GM12865 (cell line): ENCODE results near the gene TNIP1.

ENCODE experiments used
- DNase-seq: peaks from one replicate; pipeline ENCODE4 v3.0.0; 2010; ENCODE audit warnings: low read depth
- H3K4me3 ChIP-seq: 2 replicates; pipeline ENCODE4 v1.5.1; 2011; ENCODE audit warnings: mild to moderate bottlenecking, low read depth, low read length, control low read depth
- TF ChIP-seq, protein P1 (sequence below): IDR thresholded peaks from 2 replicates; pipeline ENCODE4 v1.5.1; 2011; ENCODE audit warnings: low read length, control low read depth, low read depth, inconsistent platforms; ENCODE audit not compliant: insufficient read depth; ENCODE audit errors: missing control alignments

The TNIP1 gene, protein sequence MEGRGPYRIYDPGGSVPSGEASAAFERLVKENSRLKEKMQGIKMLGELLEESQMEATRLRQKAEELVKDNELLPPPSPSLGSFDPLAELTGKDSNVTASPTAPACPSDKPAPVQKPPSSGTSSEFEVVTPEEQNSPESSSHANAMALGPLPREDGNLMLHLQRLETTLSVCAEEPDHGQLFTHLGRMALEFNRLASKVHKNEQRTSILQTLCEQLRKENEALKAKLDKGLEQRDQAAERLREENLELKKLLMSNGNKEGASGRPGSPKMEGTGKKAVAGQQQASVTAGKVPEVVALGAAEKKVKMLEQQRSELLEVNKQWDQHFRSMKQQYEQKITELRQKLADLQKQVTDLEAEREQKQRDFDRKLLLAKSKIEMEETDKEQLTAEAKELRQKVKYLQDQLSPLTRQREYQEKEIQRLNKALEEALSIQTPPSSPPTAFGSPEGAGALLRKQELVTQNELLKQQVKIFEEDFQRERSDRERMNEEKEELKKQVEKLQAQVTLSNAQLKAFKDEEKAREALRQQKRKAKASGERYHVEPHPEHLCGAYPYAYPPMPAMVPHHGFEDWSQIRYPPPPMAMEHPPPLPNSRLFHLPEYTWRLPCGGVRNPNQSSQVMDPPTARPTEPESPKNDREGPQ

DNA sequence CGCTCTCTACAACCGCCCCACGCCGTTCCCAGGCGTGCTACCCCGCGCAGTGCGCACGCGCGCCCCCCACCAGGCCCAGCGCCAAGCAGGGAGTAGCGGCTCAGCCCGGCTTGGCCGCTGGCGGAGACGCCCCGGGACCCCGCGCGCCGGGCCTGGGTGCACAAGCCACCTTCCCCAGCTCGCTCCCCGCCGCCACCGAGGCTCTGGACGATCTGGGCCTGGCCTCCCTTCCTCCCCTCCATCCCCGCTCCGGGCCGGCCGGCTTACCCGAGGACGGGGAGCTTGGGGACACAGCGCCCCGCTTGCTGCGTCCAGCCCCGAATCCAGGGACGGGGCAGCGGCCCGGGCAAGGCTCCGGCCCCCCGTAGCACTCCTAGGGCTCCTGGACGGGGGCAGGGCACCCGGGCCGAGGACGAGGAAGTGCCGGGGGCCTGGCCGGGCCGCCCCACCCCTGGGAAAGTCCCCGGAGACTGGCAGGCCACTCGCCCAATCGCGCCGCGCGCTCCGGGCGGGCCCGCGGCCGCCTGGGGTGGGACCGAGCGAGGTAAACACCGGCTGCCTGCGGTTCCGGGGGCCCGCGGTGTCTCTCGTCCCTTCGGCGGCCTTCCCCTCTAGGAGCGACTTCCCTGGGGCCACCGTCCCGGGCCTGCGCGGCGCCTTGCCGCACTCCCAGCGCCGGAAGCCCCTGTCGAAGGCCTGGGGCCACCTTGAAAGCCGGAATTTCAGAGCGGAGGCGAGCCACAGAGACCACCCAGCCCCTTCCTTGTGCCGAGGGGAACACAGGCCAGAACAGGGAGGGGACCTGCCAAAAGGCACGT, at the start of gene TNIP1:
TNIP1 (minus strand) TSS at position 422 of the 818 bp plus-strand sequence. CDS start 15,939 bp downstream, outside the sequence.
- H3K4me3 ChIP-seq: peak within 1 kb of the TSS; percentile 92
- TF ChIP-seq, protein P1, sequence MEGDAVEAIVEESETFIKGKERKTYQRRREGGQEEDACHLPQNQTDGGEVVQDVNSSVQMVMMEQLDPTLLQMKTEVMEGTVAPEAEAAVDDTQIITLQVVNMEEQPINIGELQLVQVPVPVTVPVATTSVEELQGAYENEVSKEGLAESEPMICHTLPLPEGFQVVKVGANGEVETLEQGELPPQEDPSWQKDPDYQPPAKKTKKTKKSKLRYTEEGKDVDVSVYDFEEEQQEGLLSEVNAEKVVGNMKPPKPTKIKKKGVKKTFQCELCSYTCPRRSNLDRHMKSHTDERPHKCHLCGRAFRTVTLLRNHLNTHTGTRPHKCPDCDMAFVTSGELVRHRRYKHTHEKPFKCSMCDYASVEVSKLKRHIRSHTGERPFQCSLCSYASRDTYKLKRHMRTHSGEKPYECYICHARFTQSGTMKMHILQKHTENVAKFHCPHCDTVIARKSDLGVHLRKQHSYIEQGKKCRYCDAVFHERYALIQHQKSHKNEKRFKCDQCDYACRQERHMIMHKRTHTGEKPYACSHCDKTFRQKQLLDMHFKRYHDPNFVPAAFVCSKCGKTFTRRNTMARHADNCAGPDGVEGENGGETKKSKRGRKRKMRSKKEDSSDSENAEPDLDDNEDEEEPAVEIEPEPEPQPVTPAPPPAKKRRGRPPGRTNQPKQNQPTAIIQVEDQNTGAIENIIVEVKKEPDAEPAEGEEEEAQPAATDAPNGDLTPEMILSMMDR: no peak
- peak; percentile 97 for DNase-seq

GRCh38 chr5:151130235-151130921, 49.5 kb upstream of the TNIP1 start:
- TF ChIP-seq, protein P1: no peak
- no peak overlapping the region for H3K4me3 ChIP-seq
- no peak for DNase-seq

GRCh38 chr5:151128817-151129216, 48.0 kb upstream of the TNIP1 start:
- TF ChIP-seq, protein P1: no peak
- peak; percentile 33 for DNase-seq

DNA sequence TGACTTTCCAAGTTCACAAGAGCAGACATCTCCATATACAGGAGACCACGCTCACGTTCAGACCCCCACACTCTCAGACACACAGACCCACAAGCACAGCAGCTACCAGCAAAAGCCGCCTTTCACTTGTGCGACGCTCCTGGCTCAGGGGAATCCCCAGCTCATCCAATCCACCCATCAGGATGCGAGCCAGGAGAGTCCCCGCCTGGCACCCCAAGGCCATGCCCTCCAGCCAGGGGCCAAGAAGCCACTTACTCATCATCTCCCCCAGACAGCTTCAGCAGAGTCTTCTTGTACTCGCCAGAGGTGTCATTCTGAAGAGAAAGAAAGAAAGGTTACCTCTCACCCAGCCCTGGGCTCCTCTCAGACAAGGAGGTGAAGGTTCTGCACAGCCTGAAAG, 47.1 kb upstream of the TNIP1 start:
- TF ChIP-seq, protein P1: no peak

More at GRCh38 chr5:151128817-151129216, 48.0 kb upstream of the TNIP1 start:
- no peak overlapping the region for H3K4me3 ChIP-seq

GRCh38 chr5:151126199-151126645, 45.4 kb upstream of the TNIP1 start:
- DNase-seq: peak; percentile 90
- TF ChIP-seq, protein P1: peak; percentile 89
- H3K4me3 ChIP-seq: no peak overlapping the region

More for the DNA sequence above, 47.1 kb upstream of the TNIP1 start:
- DNase-seq: no peak
- H3K4me3 ChIP-seq: no peak overlapping the region

GRCh38 chr5:151125421-151125820, 44.6 kb upstream of the TNIP1 start:
- TF ChIP-seq, protein P1: no peak
- no peak overlapping the region for H3K4me3 ChIP-seq
- DNase-seq: peak; percentile 73
